IMR-90 (cell line): ENCODE results near the gene TRIM4. TPM values are rescaled to one million over a fixed set of nuclear protein-coding genes. Genes with fewer than 3 reads are reported as not detected.

Experiments used
- ATAC-seq: fragments of 200-7000 bp; cut with Tn5 transposase; 2 replicates; pipeline ENCODE4 v1.9.1; 2020; ENCODE audit warnings: low read depth, mild to moderate bottlenecking, moderate library complexity
- BruUV-seq: library from RNA; stranded (reverse); fragments of 400-500 nt; replicated peaks from 2 replicates; lab custom pipeline; 2021; lab: Mats Ljungman, UMichigan
- CTCF ChIA-PET: fragments of 300-600 bp; formaldehyde crosslinking; extraction: SDS; loops from one replicate; lab custom pipeline; 2021; ENCODE audit warnings: antibody characterized with exemption; lab: Yijun Ruan, JAX
- POLR2A ChIA-PET: fragments of 300-600 bp; sonication (Branson Sonifier 250); formaldehyde crosslinking; loops from one replicate; lab custom pipeline; 2022; ENCODE audit warnings: antibody characterized with exemption; ENCODE audit not compliant: unreplicated experiment; lab: Charles Lee
- DNase-seq: peaks from one replicate; pipeline ENCODE4 v3.0.0; 2013
- H2AFZ ChIP-seq: replicated peaks from 2 replicates; pipeline ENCODE3; 2013; ENCODE audit warnings: low read length, mild to moderate bottlenecking; ENCODE audit not compliant: poor library complexity
- H2AK5ac ChIP-seq: 2 replicates; pipeline ENCODE4 v1.6.1; 2013; ENCODE audit warnings: low read depth, low read length, inconsistent platforms
- H2AK9ac ChIP-seq: replicated peaks from 2 replicates; pipeline ENCODE3; 2013; ENCODE audit warnings: mild to moderate bottlenecking, low read depth, low read length, moderate library complexity; ENCODE audit not compliant: poor library complexity
- H2BK120ac ChIP-seq: 2 replicates; pipeline ENCODE4 v1.6.1; 2013; ENCODE audit warnings: low read depth, low read length, inconsistent platforms
- H2BK15ac ChIP-seq: 3 replicates; pipeline ENCODE4 v1.6.1; 2013; ENCODE audit warnings: low read depth, low read length, inconsistent platforms
- H2BK20ac ChIP-seq: 2 replicates; pipeline ENCODE4 v1.6.1; 2013; ENCODE audit warnings: low read depth, mild to moderate bottlenecking, inconsistent platforms, low read length, moderate library complexity
- H2BK5ac ChIP-seq: 2 replicates; pipeline ENCODE4 v1.6.1; 2013; ENCODE audit warnings: mild to moderate bottlenecking, low read depth, low read length, inconsistent platforms; ENCODE audit not compliant: poor library complexity, severe bottlenecking
- H3K14ac ChIP-seq: replicated peaks from 2 replicates; pipeline ENCODE4 v1.6.1; 2013; ENCODE audit warnings: low read depth, low read length, inconsistent platforms
- H3K18ac ChIP-seq: 2 replicates; pipeline ENCODE4 v1.6.1; 2013; ENCODE audit warnings: low read depth, low read length, control low read depth
- H3K23ac ChIP-seq: 2 replicates; pipeline ENCODE4 v1.6.1; 2013; ENCODE audit warnings: low read depth, low read length, inconsistent platforms
- H3K27ac ChIP-seq: 2 replicates; pipeline ENCODE4 v1.5.1; 2013; ENCODE audit warnings: mild to moderate bottlenecking, control low read depth, low read length; ENCODE audit not compliant: insufficient read depth
- H3K27me3 ChIP-seq: 2 replicates; pipeline ENCODE4 v1.6.1; 2013; ENCODE audit warnings: low read length; ENCODE audit not compliant: control insufficient read depth, insufficient read depth
- H3K36me3 ChIP-seq: 2 replicates; pipeline ENCODE4 v1.6.1; 2013; ENCODE audit warnings: low read length, mixed read lengths; ENCODE audit not compliant: control insufficient read depth, insufficient read depth
- H3K4ac ChIP-seq: 2 replicates; pipeline ENCODE4 v1.6.1; 2013; ENCODE audit warnings: low read depth, low read length, inconsistent platforms
- H3K4me1 ChIP-seq: 2 replicates; pipeline ENCODE4 v1.6.1; 2013; ENCODE audit warnings: low read length, mixed read lengths; ENCODE audit not compliant: control insufficient read depth, insufficient read depth
- H3K4me2 ChIP-seq: 2 replicates; pipeline ENCODE4 v1.6.1; 2013; ENCODE audit warnings: low read depth, mild to moderate bottlenecking, control low read depth, low read length, moderate library complexity
- H3K4me3 ChIP-seq: 2 replicates; pipeline ENCODE4 v1.5.1; 2013; ENCODE audit warnings: low read depth, mild to moderate bottlenecking, control low read depth, low read length, moderate library complexity; ENCODE audit not compliant: insufficient read depth
- H3K56ac ChIP-seq: 2 replicates; pipeline ENCODE4 v1.6.1; 2013; ENCODE audit warnings: low read length, inconsistent platforms; ENCODE audit not compliant: insufficient read depth; ENCODE audit errors: extremely low read depth
- H3K79me1 ChIP-seq, 2 experiments: 2 replicates each; pipeline ENCODE4 v1.6.1; 2013; ENCODE audit warnings: low read length in 2 of 2, inconsistent platforms in 1 of 2, low read depth in 1 of 2
- H3K9ac ChIP-seq: 2 replicates; pipeline ENCODE4 v1.6.1; 2013; ENCODE audit warnings: low read depth, low read length, control low read depth
- H3K9me1 ChIP-seq: 2 replicates; pipeline ENCODE4 v1.6.1; 2013; ENCODE audit warnings: low read length, inconsistent platforms; ENCODE audit not compliant: insufficient read depth
- H3K9me3 ChIP-seq: 2 replicates; pipeline ENCODE4 v1.6.1; 2013; ENCODE audit warnings: low read length; ENCODE audit not compliant: control insufficient read depth, insufficient read depth
- H4K20me1 ChIP-seq: 2 replicates; pipeline ENCODE4 v1.6.1; 2013; ENCODE audit warnings: low read length, inconsistent platforms; ENCODE audit not compliant: insufficient read depth
- H4K5ac ChIP-seq: 2 replicates; pipeline ENCODE4 v1.6.1; 2013; ENCODE audit warnings: mild to moderate bottlenecking, low read depth, low read length, control low read depth
- H4K8ac ChIP-seq, 2 experiments: 2 replicates each; pipeline ENCODE4 v1.6.1; 2013; ENCODE audit warnings: low read depth in 2 of 2, low read length in 2 of 2, control low read depth in 1 of 2, inconsistent platforms in 1 of 2
- H4K91ac ChIP-seq: 2 replicates; pipeline ENCODE4 v1.6.1; 2013; ENCODE audit warnings: low read depth, low read length, inconsistent platforms; ENCODE audit not compliant: insufficient read depth
- BHLHE40 ChIP-seq: fragments of 150-350 bp; IDR thresholded peaks from 2 replicates; pipeline ENCODE4 v1.6.1; 2016; ENCODE audit warnings: mild to moderate bottlenecking, low read depth, low read length
- CHD1 ChIP-seq: IDR thresholded peaks from 2 replicates; pipeline ENCODE4 v1.6.1; 2012; ENCODE audit warnings: low read depth, low read length, improper control_type of control experiment
- MAFK ChIP-seq: IDR thresholded peaks from 2 replicates; pipeline ENCODE4 v1.6.1; 2012; ENCODE audit warnings: low read depth, low read length, improper control_type of control experiment
- WGBS, 2 experiments: methylation state at CpG; one replicate each; pipeline versions ENCODE4 v1.1.5 to v1.1.7; 2013; ENCODE audit warnings: missing lambda C conversion rate in 2 of 2; ENCODE audit not compliant: insufficient read length in 1 of 2; ENCODE audit errors: extremely low coverage in 2 of 2; 5-methylcytosine and 5-hydroxymethylcytosine counted together
- dilution Hi-C: fragments of 300-500 bp; cut with HindIII; formaldehyde crosslinking; loops from one replicate; pipeline ENCODE4 v1.14.3; 2018; ENCODE audit warnings: low sequenced_read_pairs; ENCODE audit not compliant: unreplicated experiment
- in situ Hi-C: fragments of 300-500 bp; cut with MboI; formaldehyde crosslinking; loops from 3 replicates; pipeline ENCODE4 v1.14.3; 2019; ENCODE audit warnings: low sequenced_read_pairs, inconsistent platforms, mixed read lengths
- intact Hi-C: fragments of 100-400 bp; cut with micrococcal nuclease; formaldehyde crosslinking; loops from 2 replicates; pipeline ENCODE4 v1.10.0; 2022
- polyA plus RNA-seq, 3 experiments: library from polyadenylated mRNA; depleted of rRNA; stranded (reverse); fragments of >200 nt; gene quantifications; 2 replicates each; pipeline ENCODE4 v1.2.3, GENCODE V29; 2012; ENCODE audit warnings: low replicate concordance in 1 of 3
- total RNA-seq: library from RNA; depleted of rRNA; stranded (reverse); fragments of >200 nt; gene quantifications from 2 replicates; pipeline ENCODE4 v1.2.3, GENCODE V29; 2012

Gene TRIM4
- total and polyA plus RNA-seq, 2 of the 4 experiments (the other 2 are of a cell fraction), result 10.6 to 13.4 TPM

GRCh38 chr7:99943641-99944496 lies 24.5 kb upstream of the TRIM4 start:
- Histone ChIP-seq H3K27me3 (peaks cover 11% of the 10 kb centered on the region), H4K8ac (no peak overlapping the region), H3K27ac (no peak overlapping the region), H3K56ac (no peak overlapping the region), H3K79me1 (no peaks in the 10 kb centered on the region), H3K14ac (no peak overlapping the region), H3K4ac (no peak overlapping the region), H3K4me1 (no peaks in the 10 kb centered on the region), H3K36me3 (no peaks in the 10 kb centered on the region), H2AK5ac (no peak overlapping the region), H2BK5ac (no peak overlapping the region), H3K4me3 (no peak overlapping the region), H3K9me3 (no peaks in the 10 kb centered on the region), H2BK15ac (no peak overlapping the region), H2AK9ac (no peak overlapping the region), H4K20me1 (no peaks in the 10 kb centered on the region), H3K4me2 (no peak overlapping the region), H4K91ac (no peak overlapping the region), H3K9me1 (no peaks in the 10 kb centered on the region), H2BK20ac (no peak overlapping the region), H4K5ac (no peak overlapping the region), H3K9ac (no peak overlapping the region), H3K23ac (no peak overlapping the region), H2BK120ac (no peak overlapping the region), H2AFZ (no peak overlapping the region), H3K18ac (no peak overlapping the region)
- in situ Hi-C loops, result no loop called here
- no TSS peak for BruUV-seq
- 67% methylated on average over 1 of the region's 14 CpGs; no CpG with 5 or more reads in 1 of the 2 experiments for WGBS, 2 experiments
- CTCF ChIA-PET, result interaction anchor here (0.7 kb wide), 1 partner anchor 327 kb away, joined by 3 read pairs; the partner anchor contains the start of gene ZSCAN25
- TF ChIP-seq CHD1 (no peak), MAFK (no peak), BHLHE40 (no peak)
- POLR2A ChIA-PET, result no interaction called here
- dilution Hi-C loops, result no loop called here
- no peak for ATAC-seq
- no peak for DNase-seq
- intact Hi-C loops, result no loop called here
